SK-N-SH (cell line): ENCODE data around the gene LEKR1. TPM values are rescaled to one million over a fixed set of nuclear protein-coding genes. Genes with fewer than 3 reads are reported as not detected.

Experiments
- CTCF ChIA-PET: fragments of 300-600, 350-600 bp; formaldehyde crosslinking; extraction: SDS; loops from one replicate; lab custom pipeline; 2021; lab: Yijun Ruan, JAX
- POLR2A ChIA-PET: fragments of 350-600 bp; sonication (Branson Sonifier 250); formaldehyde crosslinking; extraction: SDS; loops from one replicate; lab custom pipeline; 2020; ENCODE audit warnings: antibody characterized with exemption, inconsistent platforms; lab: Yijun Ruan, JAX
- DNase-seq: peaks from one replicate; pipeline ENCODE4 v3.0.0; 2012
- H2AFZ ChIP-seq: fragments of 200-600 bp; sonication (generic); 2 replicates; pipeline ENCODE4 v1.8.1; 2016; ENCODE audit warnings: antibody characterized with exemption, mild to moderate bottlenecking, low read depth
- H3F3A ChIP-seq: fragments of 200-600 bp; sonication (generic); replicated peaks from 2 replicates; pipeline ENCODE3; 2016; ENCODE audit warnings: antibody characterized with exemption, mild to moderate bottlenecking; ENCODE audit not compliant: insufficient read depth
- H3K27ac ChIP-seq, 2 experiments: fragments of 200-500 bp in 1 of 2; fragments of 200-600 bp in 1 of 2; sonication (Bioruptor generic) in 1 of 2; sonication (generic), shearing (Covaris generic) in 1 of 2; 2 replicates each; pipeline versions ENCODE4 v1.5.1 to v1.6.1; 2014 to 2016; ENCODE audit warnings: low read depth in 2 of 2, inconsistent platforms in 1 of 2, low read length in 1 of 2, mild to moderate bottlenecking in 1 of 2, mixed read lengths in 1 of 2
- H3K27me3 ChIP-seq: fragments of 200-600 bp; sonication (generic), shearing (Covaris generic); 2 replicates; pipeline ENCODE4 v1.6.1; 2016; ENCODE audit warnings: mixed run types; ENCODE audit not compliant: insufficient read depth
- H3K36me3 ChIP-seq, 2 experiments: fragments of 200-500 bp in 1 of 2; fragments of 200-600 bp in 1 of 2; sonication (Bioruptor generic) in 1 of 2; sonication (generic) in 1 of 2; replicated peaks in 1 of 2; 2 replicates each; pipeline versions ENCODE3 to v1.5.1; 2014 to 2016; ENCODE audit warnings: low read length in 1 of 2, mild to moderate bottlenecking in 1 of 2; ENCODE audit not compliant: insufficient read depth in 2 of 2, control insufficient read depth in 1 of 2
- H3K4me1 ChIP-seq, 2 experiments: fragments of 200-500 bp in 1 of 2; fragments of 200-600 bp in 1 of 2; sonication (Bioruptor generic) in 1 of 2; sonication (generic), shearing (Covaris generic) in 1 of 2; 2 replicates each; pipeline versions ENCODE4 v1.5.1 to v1.6.1; 2014 to 2016; ENCODE audit warnings: low read depth in 1 of 2, low read length in 1 of 2, mixed run types in 1 of 2; ENCODE audit not compliant: insufficient read depth in 2 of 2, control insufficient read depth in 1 of 2
- H3K4me2 ChIP-seq: fragments of 200-600 bp; sonication (generic), shearing (Covaris generic); 2 replicates; pipeline ENCODE4 v1.6.1; 2017; ENCODE audit warnings: mixed run types
- H3K4me3 ChIP-seq, 2 experiments: fragments of 200-500 bp in 1 of 2; fragments of 200-600 bp in 1 of 2; sonication (Bioruptor generic) in 1 of 2; sonication (generic), shearing (Covaris generic) in 1 of 2; 2 replicates each; pipeline versions ENCODE4 v1.5.1 to v1.8.1; 2014 to 2016; ENCODE audit warnings: low read depth in 2 of 2, inconsistent platforms in 1 of 2, low read length in 1 of 2, mild to moderate bottlenecking in 1 of 2, mixed read lengths in 1 of 2, moderate library complexity in 1 of 2
- H3K79me2 ChIP-seq: fragments of 200-600 bp; sonication (generic); 2 replicates; pipeline ENCODE4 v1.8.1; 2017; ENCODE audit warnings: mild to moderate bottlenecking; ENCODE audit not compliant: insufficient read depth
- H3K9ac ChIP-seq: fragments of 200-600 bp; sonication (generic); 2 replicates; pipeline ENCODE4 v1.6.1; 2017; ENCODE audit warnings: mixed run types
- H3K9me2 ChIP-seq: fragments of 200-600 bp; sonication (generic); 2 replicates; pipeline ENCODE4 v1.6.1; 2017; ENCODE audit warnings: mixed run types
- H3K9me3 ChIP-seq: fragments of 200-600 bp; sonication (generic); 2 replicates; pipeline ENCODE4 v1.6.1; 2017; ENCODE audit warnings: mixed run types, mild to moderate bottlenecking, moderate library complexity
- H4K20me1 ChIP-seq: fragments of 200-600 bp; sonication (generic); 2 replicates; pipeline ENCODE4 v1.6.1; 2017; ENCODE audit warnings: mild to moderate bottlenecking, mixed run types; ENCODE audit not compliant: insufficient read depth
- CTCF ChIP-seq: fragments of 200-600 bp; sonication (generic); IDR thresholded peaks from 2 replicates; pipeline ENCODE4 v1.6.1; 2017; ENCODE audit warnings: antibody characterized with exemption, mild to moderate bottlenecking, moderate library complexity
- ELF1 ChIP-seq: IDR thresholded peaks from 2 replicates; pipeline ENCODE4 v1.4.0; 2012
- EZH2phosphoT487 ChIP-seq: fragments of 200-600 bp; sonication (generic); IDR thresholded peaks from 2 replicates; pipeline ENCODE4 v1.6.1; 2017; ENCODE audit warnings: low read depth, mixed run types, mild to moderate bottlenecking, antibody characterized with exemption, moderate library complexity, borderline replicate concordance
- FOSL2 ChIP-seq: IDR thresholded peaks from 2 replicates; pipeline ENCODE4 v1.4.0; 2012; ENCODE audit warnings: low read depth, mild to moderate bottlenecking, moderate library complexity, borderline replicate concordance
- GATA2 ChIP-seq: sonication (generic); formaldehyde crosslinking; IDR thresholded peaks from 2 replicates; pipeline ENCODE4 v1.5.0; 2020; ENCODE audit warnings: mild to moderate bottlenecking, missing genetic modification reagents
- MAX ChIP-seq: IDR thresholded peaks from 2 replicates; pipeline ENCODE4 v1.4.0; 2012; ENCODE audit warnings: low read depth
- PBX3 ChIP-seq: IDR thresholded peaks from 2 replicates; pipeline ENCODE4; 2012
- POLR2AphosphoS5 ChIP-seq: IDR thresholded peaks from 2 replicates; pipeline ENCODE4 v1.6.1; 2012; ENCODE audit warnings: low read depth, low read length
- RFX5 ChIP-seq: IDR thresholded peaks from 2 replicates; pipeline ENCODE4 v1.6.1; 2012; ENCODE audit warnings: mild to moderate bottlenecking, improper control_type of control experiment, low read length
- SIN3A ChIP-seq: IDR thresholded peaks from 2 replicates; pipeline ENCODE4 v1.6.1; 2012; ENCODE audit warnings: low read depth, mild to moderate bottlenecking, low read length, moderate library complexity, borderline replicate concordance
- TAF1 ChIP-seq: IDR thresholded peaks from 2 replicates; pipeline ENCODE4 v1.6.1; 2012; ENCODE audit warnings: low read depth, mild to moderate bottlenecking, low read length, moderate library complexity, borderline replicate concordance
- USF2 ChIP-seq: fragments of 150-350 bp; IDR thresholded peaks from 2 replicates; pipeline ENCODE4 v1.6.1; 2017; ENCODE audit warnings: antibody characterized with exemption, low read length, low read depth, borderline replicate concordance
- WGBS: methylation state at CpG from one replicate; pipeline ENCODE4 v1.1.6; 2017; ENCODE audit warnings: low lambda C conversion rate; 5-methylcytosine and 5-hydroxymethylcytosine counted together
- polyA plus RNA-seq, 3 experiments: library from polyadenylated mRNA; depleted of rRNA; stranded (reverse); fragments of >200 nt; gene quantifications; 2 replicates each; pipeline ENCODE4 v1.2.3, GENCODE V29; 2012

The LEKR1 gene
- polyA plus RNA-seq, 1 of the 3 experiments (the other 2 are of a cell fraction): 0.30 TPM

- TF ChIP-seq CTCF (no peak), GATA2 (CRISPR knock-in tag) (no peak), RFX5 (no peak), SIN3A (no peak), TAF1 (no peak), ELF1 (no peak), USF2 (no peak)
- TF ChIP-seq, all 33 proteins: peak for 0
These were observed 82.2 kb downstream of the LEKR1 start (continued) for GRCh38 chr3:156908398-156908797.

DNA sequence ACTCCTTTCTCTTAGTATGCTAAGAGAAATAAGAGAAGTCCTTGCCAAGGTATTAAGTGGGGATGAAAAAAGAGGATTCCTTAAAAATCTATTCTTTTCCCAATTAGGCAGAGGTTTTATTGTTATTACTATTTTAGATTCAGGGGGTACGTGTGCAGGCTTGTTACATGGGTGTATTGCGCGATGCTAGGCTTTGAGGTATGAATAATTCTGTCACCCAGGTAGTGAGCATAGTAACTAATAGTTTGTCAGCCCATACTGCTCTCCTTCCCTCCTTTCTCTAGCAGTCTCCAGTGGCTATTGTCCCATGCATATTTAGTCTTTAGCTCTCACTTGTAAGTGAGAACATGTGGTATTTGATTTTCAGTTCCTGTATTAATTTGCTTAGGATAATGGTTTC lies 83.9 kb downstream of the LEKR1 start:
- H3K4me2 ChIP-seq: no peak overlapping the region
- H3K9me3 ChIP-seq: no peaks in the 10 kb centered on the region
- H3K4me1 ChIP-seq: peaks cover 0 to 3% of the 10 kb centered on the region in 2 experiments; a peak in 2 of 4 replicates
- no peaks in the 10 kb centered on the region for H3K9me2 ChIP-seq
- H3K27ac ChIP-seq: no peak overlapping the region
- H2AFZ ChIP-seq: no peak overlapping the region
- no peak overlapping the region for H3K4me3 ChIP-seq
- no peak for TF ChIP-seq EZH2phosphoT487
- no peak for TF ChIP-seq FOSL2
- TF ChIP-seq POLR2AphosphoS5: no peak
- no peak for TF ChIP-seq MAX
- no peak for TF ChIP-seq PBX3
- TF ChIP-seq SIN3A: no peak
- 93% methylated on average over 3 of the region's 3 CpGs for WGBS
- no peaks in the 10 kb centered on the region for H3K36me3 ChIP-seq
- DNase-seq: no peak
- no peaks in the 10 kb centered on the region for H4K20me1 ChIP-seq
- ChIA-PET CTCF (interaction anchor here (1.1 kb wide), 1 partner anchor 116 kb away, joined by 3 read pairs; no protein-coding TSS in a partner anchor), POLR2A (no interaction called here)
- H3F3A ChIP-seq: peaks cover 7% of the 10 kb centered on the region
- H3K27me3 ChIP-seq: no peaks in the 10 kb centered on the region
- H3K79me2 ChIP-seq: no peaks in the 10 kb centered on the region
- H3K9ac ChIP-seq: no peak overlapping the region
